Lower leg skin (tissue), 4 donors: ENCODE data around the gene DAAM2. TPM values are rescaled to one million over a fixed set of nuclear protein-coding genes. Genes with fewer than 3 reads are reported as not detected.

Source experiments
- DNase-seq, 2 donors: peaks; one replicate each; pipeline ENCODE4 v3.0.0-alpha.2; 2019; ENCODE audit warnings: low spot score in 2 of 2
- H3K4me3 ChIP-seq: fragments of 200-600 bp; sonication (generic); 2 replicates; pipeline ENCODE4 v1.5.1; 2017; ENCODE audit warnings: mild to moderate bottlenecking, low read depth; ENCODE audit not compliant: poor library complexity, severe bottlenecking
- POLR2A ChIP-seq, 2 donors: fragments of 450-650 bp; IDR thresholded peaks; one replicate each; pipeline ENCODE4 v1.6.1; 2016 to 2017; ENCODE audit warnings: antibody characterized with exemption in 2 of 2, mild to moderate bottlenecking in 1 of 2, moderate library complexity in 1 of 2
- WGBS, 2 donors: methylation state at CpG; one replicate each; pipeline ENCODE4 v1.1.5; 2018; 5-methylcytosine and 5-hydroxymethylcytosine counted together
- intact Hi-C: fragments of 100-400 bp; cut with DNase I; formaldehyde crosslinking; loops from one replicate; pipeline ENCODE4 v1.15.0; 2023; ENCODE audit warnings: low total_unique reads
- total RNA-seq, 4 donors: library from RNA; depleted of rRNA; stranded (reverse); fragments of >200 nt; gene quantifications; one replicate each; pipeline ENCODE4 v1.1.0, GENCODE V29; 2016
- TF ChIP-seq, protein P1 (sequence below), 3 donors: fragments of 450-650 bp; IDR thresholded peaks; one replicate each; pipeline ENCODE4 v1.5.1; 2016; ENCODE audit warnings: antibody characterized with exemption in 3 of 3, mild to moderate bottlenecking in 3 of 3, moderate library complexity in 2 of 3

DAAM2 gene
- total RNA-seq, 4 donors from 2014 or later: 5.6 to 16.9 (median 8.1) TPM

DNA sequence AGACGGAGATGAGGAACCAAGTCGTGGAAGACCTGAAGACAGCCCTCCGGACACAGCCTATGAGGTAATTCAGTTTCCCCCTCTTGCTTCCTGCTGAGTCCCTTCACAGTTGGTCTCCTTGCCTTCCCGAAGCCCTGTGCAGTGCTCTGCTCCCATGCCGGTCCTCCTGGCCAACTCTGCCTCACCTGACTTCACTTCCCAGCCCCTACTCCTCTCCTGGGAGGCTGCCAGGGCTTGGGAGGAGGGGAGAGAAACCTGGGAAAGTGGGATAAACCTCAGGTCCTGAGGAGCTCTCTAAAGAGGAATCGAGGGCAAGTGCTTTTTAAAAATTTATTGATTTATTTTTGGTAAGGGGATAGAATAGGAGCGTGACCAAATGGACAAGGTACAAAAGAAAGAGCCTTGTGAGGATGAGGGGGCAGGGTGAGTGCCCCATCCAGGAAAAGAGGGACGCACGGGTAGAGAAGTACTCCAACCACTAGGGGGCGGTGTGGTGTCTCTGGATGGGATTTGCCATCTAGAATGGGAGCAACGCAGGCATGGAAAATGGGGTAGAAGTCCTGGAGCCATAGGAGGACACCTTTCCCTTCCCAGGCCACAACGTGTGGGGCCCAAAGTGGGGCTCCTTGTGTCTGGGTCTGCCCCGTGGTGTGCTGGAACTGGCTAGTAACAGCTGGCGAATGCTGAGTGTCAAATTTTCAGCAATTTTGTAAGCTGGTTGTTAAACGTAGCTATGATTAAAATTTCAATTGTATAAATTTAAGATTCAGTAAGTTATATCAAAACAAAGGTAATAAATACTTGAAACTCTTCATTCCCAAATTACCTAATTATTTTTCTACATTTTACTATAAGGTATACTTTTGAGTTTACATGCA lies 73.1 kb downstream of the DAAM2 start:
- no peak for TF ChIP-seq POLR2A (IDR thresholded peaks at IDR 0.05)
- TF ChIP-seq, protein P1, sequence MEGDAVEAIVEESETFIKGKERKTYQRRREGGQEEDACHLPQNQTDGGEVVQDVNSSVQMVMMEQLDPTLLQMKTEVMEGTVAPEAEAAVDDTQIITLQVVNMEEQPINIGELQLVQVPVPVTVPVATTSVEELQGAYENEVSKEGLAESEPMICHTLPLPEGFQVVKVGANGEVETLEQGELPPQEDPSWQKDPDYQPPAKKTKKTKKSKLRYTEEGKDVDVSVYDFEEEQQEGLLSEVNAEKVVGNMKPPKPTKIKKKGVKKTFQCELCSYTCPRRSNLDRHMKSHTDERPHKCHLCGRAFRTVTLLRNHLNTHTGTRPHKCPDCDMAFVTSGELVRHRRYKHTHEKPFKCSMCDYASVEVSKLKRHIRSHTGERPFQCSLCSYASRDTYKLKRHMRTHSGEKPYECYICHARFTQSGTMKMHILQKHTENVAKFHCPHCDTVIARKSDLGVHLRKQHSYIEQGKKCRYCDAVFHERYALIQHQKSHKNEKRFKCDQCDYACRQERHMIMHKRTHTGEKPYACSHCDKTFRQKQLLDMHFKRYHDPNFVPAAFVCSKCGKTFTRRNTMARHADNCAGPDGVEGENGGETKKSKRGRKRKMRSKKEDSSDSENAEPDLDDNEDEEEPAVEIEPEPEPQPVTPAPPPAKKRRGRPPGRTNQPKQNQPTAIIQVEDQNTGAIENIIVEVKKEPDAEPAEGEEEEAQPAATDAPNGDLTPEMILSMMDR (IDR thresholded peaks at IDR 0.05): no peak
- intact Hi-C loops: no loop called here
- H3K4me3 ChIP-seq: no peak overlapping the region
- 61 to 68% methylated on average over 15 of the region's 15 CpGs for WGBS, 2 donors
- DNase-seq: peak; percentile 44 to 92

DNA sequence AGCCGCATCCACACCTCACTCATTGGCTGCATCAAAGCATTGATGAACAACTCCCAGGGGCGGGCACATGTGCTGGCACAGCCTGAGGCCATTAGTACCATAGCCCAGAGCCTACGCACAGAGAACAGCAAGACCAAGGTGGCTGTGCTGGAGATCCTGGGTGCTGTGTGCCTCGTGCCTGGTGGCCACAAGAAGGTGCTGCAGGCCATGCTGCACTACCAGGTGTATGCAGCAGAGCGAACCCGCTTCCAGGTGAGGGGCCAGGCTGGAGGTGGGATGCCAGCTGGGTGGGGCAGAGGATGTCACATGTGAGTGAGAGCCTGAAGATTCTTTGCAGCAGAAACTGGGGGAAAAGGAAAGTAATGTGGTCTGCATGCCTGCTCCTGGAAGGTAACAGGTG lies 75.4 kb downstream of the DAAM2 start:
- H3K4me3 ChIP-seq: no peak overlapping the region
- 77 to 87% methylated on average over 3 to 6 of the region's 6 CpGs for WGBS, 2 donors
- no peak for TF ChIP-seq POLR2A (IDR thresholded peaks at IDR 0.05)
- TF ChIP-seq, protein P1 (IDR thresholded peaks at IDR 0.05): no peak
- intact Hi-C loops: no loop called here
- no peak for DNase-seq

DNA sequence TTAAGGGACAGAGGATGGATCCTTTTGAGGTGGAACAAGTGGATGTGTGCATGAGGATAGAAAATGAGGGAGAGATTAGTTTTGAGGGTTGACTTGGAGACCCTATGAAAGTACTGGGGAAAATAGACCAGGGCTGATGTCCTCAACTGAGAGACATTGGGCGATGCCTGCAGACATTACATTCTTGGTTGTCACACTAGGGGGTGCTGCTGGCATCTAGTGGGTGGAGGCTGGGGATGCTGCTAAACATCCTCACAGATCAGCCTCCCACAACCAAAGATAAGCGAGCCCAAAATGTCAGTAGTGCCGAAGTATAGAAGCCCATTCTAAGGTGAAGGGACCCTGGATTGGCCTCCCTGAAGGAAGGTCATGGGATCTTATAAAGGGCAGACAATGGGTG lies 78.8 kb downstream of the DAAM2 start:
- DNase-seq: no peak
- 95 to 98% methylated on average over 3 of the region's 3 CpGs for WGBS, 2 donors
- H3K4me3 ChIP-seq: no peak overlapping the region
- intact Hi-C loops: no loop called here
- TF ChIP-seq POLR2A (IDR thresholded peaks at IDR 0.05): no peak
- TF ChIP-seq, protein P1 (IDR thresholded peaks at IDR 0.05): no peak

DNA sequence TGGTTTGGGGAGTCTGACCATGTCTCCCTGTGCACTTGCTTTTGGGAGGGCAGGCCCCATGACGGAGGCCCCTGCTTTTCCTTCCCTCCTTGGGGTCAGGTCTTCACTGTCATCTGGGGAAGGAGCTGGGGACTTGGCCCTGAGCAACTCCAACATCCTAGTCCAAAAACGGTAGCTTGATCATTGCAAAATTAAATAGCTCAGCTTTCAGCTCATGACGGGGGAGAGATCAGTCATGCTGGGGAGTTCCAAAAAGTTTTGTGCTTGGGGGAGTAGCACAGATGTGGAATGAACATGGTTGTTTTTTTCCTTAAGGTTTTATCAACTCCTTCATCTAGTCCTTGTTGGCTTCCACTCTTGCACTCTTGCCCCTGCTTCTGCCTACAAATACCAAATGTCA lies 81.3 kb downstream of the DAAM2 start:
- 82 to 83% methylated on average over 3 of the region's 3 CpGs for WGBS, 2 donors

DNA sequence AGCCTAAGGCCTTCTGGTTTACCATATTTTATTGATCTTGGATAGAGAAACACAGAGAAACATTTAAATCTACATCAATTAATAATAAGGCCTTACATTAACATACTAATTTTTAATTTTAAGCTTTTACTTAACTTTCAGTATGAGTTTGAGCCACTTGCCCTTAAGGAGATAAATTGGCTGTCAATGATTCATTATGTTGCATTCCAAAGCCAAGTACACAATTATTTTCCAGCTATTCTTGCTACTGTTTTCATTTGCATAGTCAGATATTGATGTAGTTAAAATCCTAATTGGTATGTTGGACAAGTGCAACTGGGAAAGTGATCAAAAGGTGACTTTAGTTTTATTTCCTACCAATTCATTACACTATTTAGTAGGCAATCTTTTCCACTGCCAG lies 83.9 kb downstream of the DAAM2 start:
- DNase-seq: no peak
- no peak for TF ChIP-seq POLR2A (IDR thresholded peaks at IDR 0.05)
- TF ChIP-seq, protein P1 (IDR thresholded peaks at IDR 0.05): no peak
- intact Hi-C loops: no loop called here
- H3K4me3 ChIP-seq: no peak overlapping the region

More for the DNA sequence above, 81.3 kb downstream of the DAAM2 start:
- no peak overlapping the region for H3K4me3 ChIP-seq
- TF ChIP-seq POLR2A (IDR thresholded peaks at IDR 0.05): no peak
- TF ChIP-seq, protein P1 (IDR thresholded peaks at IDR 0.05): no peak
- no peak for DNase-seq
- intact Hi-C loops: no loop called here
